Measurements from ENCODE around the gene TRMT44. TPM values are rescaled to one million over a fixed set of nuclear protein-coding genes. Genes with fewer than 3 reads are reported as not detected.

TRMT44 gene
- total RNA-seq, 2 donors from 2014 or later = 35.2 to 63.9 TPM

DNA sequence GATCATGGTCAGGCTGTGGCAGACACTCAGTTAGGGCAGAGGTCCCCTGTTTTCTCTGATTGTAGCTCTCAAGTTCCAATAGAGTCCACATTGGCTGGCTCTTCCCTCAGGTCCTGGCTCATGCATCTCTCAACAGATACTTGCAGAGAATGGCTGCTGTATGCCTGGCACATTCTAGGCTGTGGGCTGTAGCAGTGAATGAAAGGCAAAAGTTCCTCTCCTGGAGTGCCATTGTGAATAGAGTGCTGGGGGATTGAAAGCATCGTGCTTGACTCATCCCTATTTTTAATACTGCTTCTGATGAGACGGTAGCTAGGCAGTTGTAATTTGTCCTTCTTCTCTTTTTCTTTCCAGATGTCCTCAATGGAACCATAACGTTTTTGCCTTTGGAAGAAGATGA, 5.5 kb downstream of the TRMT44 start:
- no peak for TF ChIP-seq CTCF (IDR thresholded peaks at IDR 0.05)
- no peak for TF ChIP-seq POLR2AphosphoS5 (IDR thresholded peaks at IDR 0.05)
- TF ChIP-seq POLR2A (IDR thresholded peaks at IDR 0.05) = no peak
- Histone ChIP-seq H3K4me3 (no peak overlapping the region), H3K27me3 (replicated peaks; ENCODE audit: insufficient read depth) (no peaks in the 10 kb centered on the region), H3K4me1 (replicated peaks) (peaks cover 7% of the 10 kb centered on the region), H3K27ac (no peak overlapping the region), H3K9me3 (no peaks in the 10 kb centered on the region), H3K36me3 (no peaks in the 10 kb centered on the region)
- DNase-seq (ENCODE audit: low spot score) = no peak
- 72% methylated on average over 3 of the region's 3 CpGs for WGBS
- intact Hi-C loops (cut with DNase I) = no loop called here

- intact Hi-C loops (cut with DNase I) = no loop called here
- peak overlapping the region; percentile 30 to 58 for H3K27ac ChIP-seq
- no peak overlapping the region for H3K4me3 ChIP-seq
- H3K4me1 ChIP-seq (replicated peaks) = no peaks in the 10 kb centered on the region
- WGBS = 78% methylated on average over 11 of the region's 11 CpGs
- peak; percentile 60 for DNase-seq (ENCODE audit: low spot score)
- TF ChIP-seq CTCF (IDR thresholded peaks at IDR 0.05) (no peak), POLR2AphosphoS5 (IDR thresholded peaks at IDR 0.05) (peak; percentile 81), POLR2A (IDR thresholded peaks at IDR 0.05) (no peak)
- no peaks in the 10 kb centered on the region for H3K9me3 ChIP-seq
- H3K27me3 ChIP-seq (replicated peaks; ENCODE audit: insufficient read depth) = no peaks in the 10 kb centered on the region
- no peaks in the 10 kb centered on the region for H3K36me3 ChIP-seq
These were observed 11.0 kb downstream of the TRMT44 start for GRCh38 chr4:8451440-8452182.

DNA sequence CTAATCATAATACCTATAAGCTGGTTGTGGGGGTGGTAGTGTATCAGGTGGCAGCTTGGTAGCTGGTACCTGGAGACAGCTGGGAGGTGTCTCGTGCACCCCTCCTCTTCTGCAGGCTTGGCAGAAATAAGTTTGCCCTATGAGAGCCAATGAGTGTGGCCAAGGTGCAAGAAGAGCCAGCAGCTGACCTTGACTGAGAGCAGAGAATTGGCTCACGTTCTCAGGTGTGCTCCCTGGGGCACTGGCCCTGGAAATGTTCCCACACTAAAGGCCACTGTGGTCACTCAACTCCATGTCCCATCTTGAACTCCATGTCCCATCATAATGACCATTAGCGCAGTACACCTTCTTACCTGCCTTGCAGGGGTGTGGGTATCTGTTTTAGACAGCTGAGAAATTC, 13.4 kb downstream of the TRMT44 start:
- whole genome bisulfite sequencing = 86% methylated on average over 3 of the region's 3 CpGs
- Histone ChIP-seq H3K9me3 (no peaks in the 10 kb centered on the region), H3K4me3 (no peak overlapping the region), H3K27ac (no peak overlapping the region), H3K27me3 (replicated peaks; ENCODE audit: insufficient read depth) (no peaks in the 10 kb centered on the region), H3K36me3 (no peaks in the 10 kb centered on the region), H3K4me1 (replicated peaks) (no peaks in the 10 kb centered on the region)
- intact Hi-C loops (cut with DNase I) = no loop called here
- DNase-seq (ENCODE audit: low spot score) = no peak
- TF ChIP-seq CTCF (IDR thresholded peaks at IDR 0.05) (no peak), POLR2AphosphoS5 (IDR thresholded peaks at IDR 0.05) (no peak), POLR2A (IDR thresholded peaks at IDR 0.05) (no peak)

GRCh38 chr4:8457646-8458252, 17.2 kb downstream of the TRMT44 start:
- no peaks in the 10 kb centered on the region for H3K4me1 ChIP-seq (replicated peaks)
- no peak overlapping the region for H3K27ac ChIP-seq
- 40% methylated on average over 9 of the region's 9 CpGs for WGBS
- H3K36me3 ChIP-seq = peaks cover 0 to 3% of the 10 kb centered on the region in 2 donors
- H3K27me3 ChIP-seq (replicated peaks; ENCODE audit: insufficient read depth) = no peaks in the 10 kb centered on the region
- TF ChIP-seq POLR2A (IDR thresholded peaks at IDR 0.05) = no peak
- TF ChIP-seq POLR2AphosphoS5 (IDR thresholded peaks at IDR 0.05) = no peak
- no peak for TF ChIP-seq CTCF (IDR thresholded peaks at IDR 0.05)
- intact Hi-C loops (cut with DNase I) = no loop called here
- no peak for DNase-seq (ENCODE audit: low spot score)
- no peaks in the 10 kb centered on the region for H3K9me3 ChIP-seq
- H3K4me3 ChIP-seq = no peak overlapping the region

Measured in prostate gland (tissue), 2 donors.